ENCODE data around the gene PYCR2. TPM values are rescaled to one million over a fixed set of nuclear protein-coding genes. Genes with fewer than 3 reads are reported as not detected.

The PYCR2 gene
- total and polyA plus RNA-seq, 2 of the 8 experiments (the other 6 are each of a cell fraction or from before 2014, with no cell fraction given) = 79.3 to 84.6 TPM

GRCh38 chr1:225965231-225965630 lies 41.2 kb upstream of the PYCR2 start:
- no peak overlapping the region for H3K9ac ChIP-seq (replicated peaks in 1 of 4; ENCODE audit: extremely low read depth in 1 of 4, low read depth in 3 of 4, low read length in 3 of 4)
- no peaks in the 10 kb centered on the region for H3K4me1 ChIP-seq (replicated peaks in 1 of 4; ENCODE audit: control insufficient read depth in 3 of 4, insufficient read depth in 4 of 4, low read length in 3 of 4)
- H3K18ac ChIP-seq (ENCODE audit: extremely low read depth, low read length) = no peak overlapping the region
- no peak overlapping the region for H3K4me3 ChIP-seq (ENCODE audit: extremely low read depth in 1 of 4, insufficient read depth in 2 of 4, low read depth in 3 of 4, low read length in 4 of 4)
- H3K56ac ChIP-seq (replicated peaks; ENCODE audit: insufficient read length, low read depth, low read length) = no peak overlapping the region
- H2AK5ac ChIP-seq (ENCODE audit: low read depth, low read length) = no peak overlapping the region
- no peak overlapping the region for H3K27ac ChIP-seq (ENCODE audit: low read depth, low read length)
- H2AFZ ChIP-seq (ENCODE audit: low read length) = no peak overlapping the region
- 91% methylated on average over 5 of the region's 5 CpGs; no CpG with 5 or more reads in 1 of the 2 experiments for WGBS, 2 experiments (ENCODE audit: extremely low coverage in 1 of 2, insufficient coverage in 1 of 2, insufficient read length in 1 of 2, insufficient replicate concordance in 2 of 2, low coverage in 1 of 2, low lambda C conversion rate in 2 of 2, missing lambda C conversion rate in 1 of 2)
- no peak overlapping the region for H2BK15ac ChIP-seq (ENCODE audit: low read length)
- no peak overlapping the region for H2BK120ac ChIP-seq (replicated peaks; ENCODE audit: low read depth, low read length)
- H4K5ac ChIP-seq (ENCODE audit: insufficient read length, low read depth, low read length) = no peak overlapping the region
- no peak overlapping the region for H4K91ac ChIP-seq (replicated peaks; ENCODE audit: insufficient read length, low read length)
- no peak overlapping the region for H3K23ac ChIP-seq (ENCODE audit: insufficient read length)
- POLR2A ChIA-PET (ENCODE audit: partially characterized antibody) = no interaction called here
- H3K4ac ChIP-seq (replicated peaks; ENCODE audit: insufficient read length, low read depth, low read length) = no peak overlapping the region
- CTCF ChIA-PET (ENCODE audit: partially characterized antibody) = interaction anchor here (0.6 to 7.4 kb wide), 5 partner anchors 7 to 154 kb away, joined by 3 to 86 read pairs (median 4); no protein-coding TSS in a partner anchor
- no peaks in the 10 kb centered on the region for H3K23me2 ChIP-seq (ENCODE audit: low read depth, low read length)
- H3K79me1 ChIP-seq (ENCODE audit: low read depth, low read length) = no peaks in the 10 kb centered on the region
- H3K14ac ChIP-seq (ENCODE audit: insufficient read length) = no peak overlapping the region
- no peak overlapping the region for H3K4me2 ChIP-seq (ENCODE audit: insufficient read depth in 1 of 2, low read depth in 2 of 2, low read length in 2 of 2)
- DNase-seq (ENCODE audit: low read depth in 1 of 2, low spot score in 2 of 2) = no peak
- FAIRE-seq = no peak
- H3K27me3 ChIP-seq (replicated peaks in 1 of 4; ENCODE audit: control insufficient read depth in 3 of 4, extremely low read depth in 1 of 4, insufficient read depth in 3 of 4, low read length in 3 of 4) = no peaks in the 10 kb centered on the region
- H3K9me3 ChIP-seq (ENCODE audit: insufficient read depth in 2 of 2, low read depth in 1 of 2, low read length in 1 of 2) = no peaks in the 10 kb centered on the region
- H2BK12ac ChIP-seq (ENCODE audit: low read depth, low read length) = no peak overlapping the region
- no peak overlapping the region for H2BK20ac ChIP-seq (ENCODE audit: low read length)
- no peaks in the 10 kb centered on the region for H3K79me2 ChIP-seq (ENCODE audit: control insufficient read depth in 1 of 2, insufficient read depth in 2 of 2, low read length in 2 of 2)
- H4K20me1 ChIP-seq (replicated peaks in 1 of 2; ENCODE audit: control insufficient read depth in 1 of 2, insufficient read depth in 2 of 2, low read length in 2 of 2) = no peaks in the 10 kb centered on the region
- no peak overlapping the region for H4K8ac ChIP-seq (ENCODE audit: extremely low read depth, insufficient read depth, low read length)
- H2BK5ac ChIP-seq (ENCODE audit: low read depth, low read length) = no peak overlapping the region
- H3K36me3 ChIP-seq (ENCODE audit: control insufficient read depth in 2 of 4, insufficient read depth in 4 of 4, low read length in 3 of 4) = no peaks in the 10 kb centered on the region
- TF ChIP-seq SRF (IDR thresholded peaks at IDR 0.05; ENCODE audit: low read depth, low read length) (no peak), EZH2 (IDR thresholded peaks at IDR 0.05; ENCODE audit: low read depth, low read length, severe bottlenecking) (no peak), TCF12 (IDR thresholded peaks at IDR 0.05; ENCODE audit: low read depth, low read length) (no peak), ZNF274 (IDR thresholded peaks at IDR 0.05; ENCODE audit: borderline replicate concordance, extremely low read depth, low read length) (no peak), RXRA (IDR thresholded peaks at IDR 0.05; ENCODE audit: insufficient read depth, low read depth, low read length) (no peak), POLR2A (IDR thresholded peaks at IDR 0.05; ENCODE audit: control extremely low read depth in 1 of 2, low read depth in 2 of 2, low read length in 2 of 2) (no peak), MAFK (IDR thresholded peaks at IDR 0.05; ENCODE audit: low read depth, low read length) (no peak), ASH2L (IDR thresholded peaks at IDR 0.05; ENCODE audit: low read length) (no peak)
